ENCODE results near the gene CCKAR. TPM values are rescaled to one million over a fixed set of nuclear protein-coding genes. Genes with fewer than 3 reads are reported as not detected.
A peak's percentile ranks its signal among the peaks of the same experiment; 100 is the strongest.

CCKAR gene
- total RNA-seq, 4 donors from 2014 or later, result not detected

DNA sequence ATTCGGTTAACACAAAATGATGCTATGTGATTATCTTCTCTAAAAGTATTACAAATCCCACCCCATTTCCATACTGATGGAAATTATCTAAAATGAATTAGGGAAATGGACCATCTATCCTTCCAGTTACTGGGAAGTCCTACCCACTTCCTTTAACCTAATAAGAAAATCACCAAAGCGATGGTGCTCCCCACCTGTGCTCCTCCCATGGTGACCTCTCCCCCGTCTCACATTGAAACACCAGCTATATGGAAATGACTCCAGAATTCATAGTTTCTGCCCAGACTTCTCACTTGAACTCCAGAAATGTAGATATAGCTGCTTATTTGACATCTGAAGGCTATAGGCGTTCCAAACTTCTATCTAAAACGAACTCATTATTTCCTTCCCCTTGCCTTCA, 48.5 kb downstream of the CCKAR start:
- no peak overlapping the region for H3K4me3 ChIP-seq
- no peak overlapping the region for H3K27ac ChIP-seq
- intact Hi-C loops (cut with DNase I; ENCODE audit: low total_unique reads), result no loop called here
- H3K9me3 ChIP-seq, result no peaks in the 10 kb centered on the region
- no peaks in the 10 kb centered on the region for H3K4me1 ChIP-seq
- no peaks in the 10 kb centered on the region for H3K27me3 ChIP-seq
- H3K36me3 ChIP-seq, result no peaks in the 10 kb centered on the region
- no peak for DNase-seq
- TF ChIP-seq, protein P1, sequence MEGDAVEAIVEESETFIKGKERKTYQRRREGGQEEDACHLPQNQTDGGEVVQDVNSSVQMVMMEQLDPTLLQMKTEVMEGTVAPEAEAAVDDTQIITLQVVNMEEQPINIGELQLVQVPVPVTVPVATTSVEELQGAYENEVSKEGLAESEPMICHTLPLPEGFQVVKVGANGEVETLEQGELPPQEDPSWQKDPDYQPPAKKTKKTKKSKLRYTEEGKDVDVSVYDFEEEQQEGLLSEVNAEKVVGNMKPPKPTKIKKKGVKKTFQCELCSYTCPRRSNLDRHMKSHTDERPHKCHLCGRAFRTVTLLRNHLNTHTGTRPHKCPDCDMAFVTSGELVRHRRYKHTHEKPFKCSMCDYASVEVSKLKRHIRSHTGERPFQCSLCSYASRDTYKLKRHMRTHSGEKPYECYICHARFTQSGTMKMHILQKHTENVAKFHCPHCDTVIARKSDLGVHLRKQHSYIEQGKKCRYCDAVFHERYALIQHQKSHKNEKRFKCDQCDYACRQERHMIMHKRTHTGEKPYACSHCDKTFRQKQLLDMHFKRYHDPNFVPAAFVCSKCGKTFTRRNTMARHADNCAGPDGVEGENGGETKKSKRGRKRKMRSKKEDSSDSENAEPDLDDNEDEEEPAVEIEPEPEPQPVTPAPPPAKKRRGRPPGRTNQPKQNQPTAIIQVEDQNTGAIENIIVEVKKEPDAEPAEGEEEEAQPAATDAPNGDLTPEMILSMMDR (IDR thresholded peaks at IDR 0.05), result no peak
- TF ChIP-seq POLR2A (IDR thresholded peaks at IDR 0.05), result no peak

DNA sequence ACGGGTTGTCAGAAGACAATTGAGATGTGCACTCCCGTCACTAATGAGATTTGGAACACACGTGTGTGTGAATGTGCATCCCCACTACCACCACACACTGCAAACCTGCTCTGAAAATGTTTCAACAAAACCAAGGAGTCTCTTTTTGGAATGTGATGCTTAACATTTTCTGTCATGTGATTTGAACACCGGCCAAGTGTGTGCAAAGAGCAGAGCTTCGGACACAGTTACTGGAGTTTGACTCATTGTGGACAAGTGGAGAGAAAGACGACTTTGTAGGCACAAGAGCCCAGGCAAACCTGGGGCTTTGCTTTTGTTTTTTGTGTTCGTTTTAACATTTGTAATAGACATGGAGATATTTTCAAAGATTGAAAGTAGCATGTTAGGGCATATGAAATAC, 49.2 kb downstream of the CCKAR start:
- DNase-seq, result peak in 1 of 2 donors; percentile 46
- no peaks in the 10 kb centered on the region for H3K4me1 ChIP-seq
- TF ChIP-seq POLR2A (IDR thresholded peaks at IDR 0.05), result no peak
- TF ChIP-seq, protein P1 (IDR thresholded peaks at IDR 0.05), result no peak
- H3K4me3 ChIP-seq, result no peak overlapping the region
- no peaks in the 10 kb centered on the region for H3K9me3 ChIP-seq
- H3K36me3 ChIP-seq, result no peaks in the 10 kb centered on the region
- no peaks in the 10 kb centered on the region for H3K27me3 ChIP-seq
- intact Hi-C loops (cut with DNase I; ENCODE audit: low total_unique reads), result no loop called here
- peak overlapping the region in 1 of 2 donors; percentile 20 for H3K27ac ChIP-seq

DNA sequence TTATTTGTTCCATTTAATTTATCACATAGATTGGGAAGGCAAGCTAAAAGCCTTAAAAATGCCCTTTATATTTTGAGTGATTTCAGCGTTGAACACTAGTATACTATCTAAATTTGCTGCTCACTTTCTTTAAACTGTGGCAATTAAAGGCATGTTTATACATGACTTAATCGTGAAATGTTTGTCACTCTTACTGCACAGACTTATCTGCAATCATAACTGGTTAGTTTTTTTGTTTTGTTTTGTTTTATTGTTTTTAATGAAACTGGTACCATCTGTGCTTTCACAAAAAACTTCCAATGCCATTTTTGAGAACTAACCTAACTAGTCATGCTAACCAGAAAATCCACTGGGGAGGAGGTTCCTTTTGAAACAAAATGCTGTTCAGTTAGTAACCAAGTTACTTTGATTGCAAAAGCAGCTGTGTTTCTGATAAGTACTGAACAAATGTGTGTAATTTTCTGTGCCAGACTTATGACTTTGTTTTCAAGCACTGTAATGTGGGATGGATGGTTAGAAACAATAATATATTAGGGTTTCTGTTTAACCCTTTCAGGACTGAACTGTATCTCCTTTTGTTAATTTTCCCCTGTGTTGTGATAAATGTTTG, 56.1 kb downstream of the CCKAR start:
- TF ChIP-seq, protein P1 (IDR thresholded peaks at IDR 0.05), result no peak
- no peak for TF ChIP-seq POLR2A (IDR thresholded peaks at IDR 0.05)
- no peak for DNase-seq
- Histone ChIP-seq H3K27ac (peak overlapping the region in 1 of 2 donors; percentile 6), H3K4me1 (no peaks in the 10 kb centered on the region), H3K27me3 (no peaks in the 10 kb centered on the region), H3K4me3 (no peak overlapping the region), H3K9me3 (no peaks in the 10 kb centered on the region), H3K36me3 (no peaks in the 10 kb centered on the region)
- intact Hi-C loops (cut with DNase I; ENCODE audit: low total_unique reads), result no loop called here

DNA sequence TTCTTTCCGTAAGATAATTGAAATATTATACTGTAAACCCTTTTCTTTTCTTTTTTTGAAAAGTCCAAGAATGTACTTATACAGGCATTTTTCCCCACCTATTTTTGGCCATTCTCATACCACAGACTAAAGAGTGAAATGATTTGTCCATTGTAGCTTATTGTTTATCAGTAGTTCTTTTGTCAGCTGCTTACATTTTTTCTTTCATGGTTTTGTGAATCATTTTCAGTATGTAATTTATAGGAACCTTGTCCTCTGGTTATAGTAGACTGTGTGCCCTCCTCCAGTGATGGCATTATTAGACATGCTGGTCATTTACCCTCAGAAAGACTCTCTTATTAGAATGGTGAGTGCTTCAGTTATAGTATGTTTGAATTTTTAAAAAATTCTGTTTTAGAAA, 56.7 kb downstream of the CCKAR start:
- Histone ChIP-seq H3K4me3 (no peak overlapping the region), H3K27me3 (no peaks in the 10 kb centered on the region), H3K27ac (peak overlapping the region in 1 of 2 donors; percentile 6), H3K36me3 (no peaks in the 10 kb centered on the region), H3K4me1 (no peaks in the 10 kb centered on the region), H3K9me3 (no peaks in the 10 kb centered on the region)
- DNase-seq, result no peak
- intact Hi-C loops (cut with DNase I; ENCODE audit: low total_unique reads), result no loop called here
- TF ChIP-seq POLR2A (IDR thresholded peaks at IDR 0.05), result no peak
- TF ChIP-seq, protein P1 (IDR thresholded peaks at IDR 0.05), result no peak

DNA sequence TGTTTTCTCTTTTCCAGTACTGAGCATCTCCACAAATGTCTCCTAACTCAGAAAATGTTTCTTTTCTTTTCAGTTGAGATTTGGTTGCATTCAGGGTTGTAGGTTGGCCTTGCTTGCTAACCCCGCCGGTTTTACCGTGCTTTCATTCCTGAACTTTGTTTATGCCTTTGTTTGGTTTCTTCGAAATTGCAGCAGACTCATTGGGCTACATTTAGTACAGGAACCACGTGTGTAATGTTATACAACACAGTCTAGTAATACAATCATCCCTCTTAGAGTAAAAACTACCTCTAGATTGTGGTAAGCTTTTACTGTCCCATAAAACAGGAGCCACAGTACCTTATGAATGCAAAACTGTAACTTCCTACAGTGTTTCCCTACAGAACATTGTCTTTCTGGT, 57.9 kb downstream of the CCKAR start:
- Histone ChIP-seq H3K4me3 (no peak overlapping the region), H3K27ac (peak overlapping the region in 1 of 2 donors; percentile 48), H3K27me3 (no peaks in the 10 kb centered on the region), H3K9me3 (no peaks in the 10 kb centered on the region), H3K4me1 (no peaks in the 10 kb centered on the region), H3K36me3 (no peaks in the 10 kb centered on the region)
- no peak for TF ChIP-seq POLR2A (IDR thresholded peaks at IDR 0.05)
- TF ChIP-seq, protein P1 (IDR thresholded peaks at IDR 0.05), result no peak
- no peak for DNase-seq
- intact Hi-C loops (cut with DNase I; ENCODE audit: low total_unique reads), result no loop called here
